HG03108 (cell line): ENCODE data around the gene PXDN.
"Not testable (repeated sequence)": the region's sequence is repeated elsewhere in the genome, so short reads cannot be mapped to it uniquely, and the experiment has no call there.

Source experiments
- ATAC-seq: cut with Tn5 transposase; IDR thresholded peaks from one replicate; pipeline ENCODE4 v1.9.1; 2021; ENCODE audit warnings: moderate library complexity; ENCODE audit not compliant: unreplicated experiment

Gene PXDN

DNA sequence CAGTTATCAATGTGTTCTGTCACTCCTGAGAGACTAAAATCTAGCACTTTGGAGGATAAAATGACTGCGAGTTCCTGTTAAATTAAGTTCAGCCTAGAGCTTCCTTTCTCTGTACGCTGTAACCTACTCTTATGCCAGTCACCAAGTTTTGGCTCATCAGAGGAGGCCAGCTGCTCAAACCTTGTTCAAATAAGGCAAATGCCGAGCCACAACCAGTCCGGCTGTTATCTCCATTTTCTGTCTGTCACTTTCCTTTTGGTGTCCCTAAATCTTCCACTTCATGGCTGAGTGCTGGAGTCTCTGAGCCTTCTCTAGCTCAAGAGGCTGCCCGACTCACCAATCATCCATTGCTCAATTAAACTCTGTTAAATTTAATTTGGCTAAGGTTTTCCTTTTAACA is 33.5 kb upstream of the PXDN start:
- ATAC-seq = no peak

DNA sequence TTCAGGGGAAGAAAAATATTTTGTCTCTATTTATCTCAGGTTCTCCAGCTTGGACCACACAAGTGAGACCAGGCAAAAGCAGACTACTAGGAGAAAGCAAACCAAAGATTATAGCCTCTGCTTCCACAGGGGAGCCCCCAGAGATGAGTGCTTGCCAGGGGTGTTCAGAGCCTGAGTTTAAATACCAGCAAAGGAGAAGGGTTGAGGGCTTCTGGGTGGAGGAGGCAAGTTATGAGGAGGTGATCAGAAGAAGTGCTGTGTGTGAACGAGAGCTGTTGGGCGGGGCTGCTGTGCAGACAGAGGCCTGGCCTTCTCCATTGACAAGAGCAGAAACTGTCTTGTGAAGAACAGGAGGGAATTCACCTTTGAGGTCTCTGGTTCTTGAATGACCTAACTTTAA is 32.8 kb upstream of the PXDN start:
- no peak for ATAC-seq

DNA sequence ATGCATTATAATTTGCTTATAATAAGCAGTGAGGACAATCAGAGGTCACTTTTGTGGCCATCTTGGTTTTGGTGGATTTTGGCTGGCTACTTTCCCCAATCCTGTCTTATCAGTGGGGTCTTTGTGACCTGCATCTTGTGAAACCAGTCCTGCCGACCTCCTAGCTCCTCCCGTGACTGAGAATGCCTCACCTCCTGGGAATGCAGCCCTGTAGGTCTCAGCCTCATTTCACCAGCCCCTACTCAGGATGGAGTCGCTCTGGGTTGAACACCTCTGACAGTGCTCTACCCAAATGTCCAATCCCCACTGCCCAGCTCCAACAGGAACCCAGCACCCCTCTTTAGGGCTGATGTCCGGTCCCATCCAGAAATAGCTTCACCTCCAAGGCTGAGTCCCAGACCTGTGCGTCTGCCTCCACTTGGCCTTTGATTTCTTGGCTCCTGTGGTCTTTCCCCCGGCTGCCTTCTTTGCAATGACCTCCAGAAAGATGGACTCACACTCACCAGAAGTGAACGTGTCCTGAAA is 31.3 kb upstream of the PXDN start:
- no peak for ATAC-seq

DNA sequence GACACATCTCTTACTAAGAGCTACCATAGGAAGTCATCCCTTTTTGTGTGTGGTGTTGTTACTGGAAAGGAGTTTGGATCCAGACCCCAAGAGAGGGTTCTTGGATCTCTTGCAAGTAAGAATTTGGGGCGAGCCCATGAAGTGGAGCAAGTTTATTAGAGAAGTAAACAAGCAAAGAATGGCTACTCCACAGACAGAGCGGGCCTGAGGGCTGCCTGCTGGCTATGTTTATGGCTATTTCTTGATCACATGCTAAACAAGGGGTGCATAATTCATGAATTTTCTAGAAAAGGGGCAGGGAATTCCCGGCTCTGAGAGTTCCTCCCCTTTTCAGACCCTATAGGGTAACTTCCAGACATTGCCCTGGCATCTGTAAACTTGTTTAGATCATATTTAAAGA is 30.6 kb upstream of the PXDN start:
- ATAC-seq = no peak

DNA sequence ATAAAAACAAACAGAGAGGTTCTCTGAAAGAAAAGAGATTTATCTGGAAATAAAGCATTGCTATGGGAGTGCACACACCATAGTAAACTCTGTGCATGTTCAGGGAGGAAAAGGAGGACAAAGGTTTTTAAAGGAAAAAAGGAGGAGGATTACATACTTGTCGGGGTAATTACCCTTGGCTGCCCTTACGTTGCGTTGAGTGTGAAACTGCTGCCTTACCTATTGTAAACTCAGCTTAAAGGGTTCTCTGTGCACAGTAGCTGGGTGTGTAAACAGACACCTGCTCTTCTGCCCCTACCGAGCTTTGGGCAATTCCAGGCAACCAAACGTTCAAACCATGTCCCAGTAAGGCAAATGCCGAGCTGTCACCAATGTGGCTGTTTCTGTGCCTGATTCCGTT is 29.6 kb upstream of the PXDN start:
- ATAC-seq = no peak

DNA sequence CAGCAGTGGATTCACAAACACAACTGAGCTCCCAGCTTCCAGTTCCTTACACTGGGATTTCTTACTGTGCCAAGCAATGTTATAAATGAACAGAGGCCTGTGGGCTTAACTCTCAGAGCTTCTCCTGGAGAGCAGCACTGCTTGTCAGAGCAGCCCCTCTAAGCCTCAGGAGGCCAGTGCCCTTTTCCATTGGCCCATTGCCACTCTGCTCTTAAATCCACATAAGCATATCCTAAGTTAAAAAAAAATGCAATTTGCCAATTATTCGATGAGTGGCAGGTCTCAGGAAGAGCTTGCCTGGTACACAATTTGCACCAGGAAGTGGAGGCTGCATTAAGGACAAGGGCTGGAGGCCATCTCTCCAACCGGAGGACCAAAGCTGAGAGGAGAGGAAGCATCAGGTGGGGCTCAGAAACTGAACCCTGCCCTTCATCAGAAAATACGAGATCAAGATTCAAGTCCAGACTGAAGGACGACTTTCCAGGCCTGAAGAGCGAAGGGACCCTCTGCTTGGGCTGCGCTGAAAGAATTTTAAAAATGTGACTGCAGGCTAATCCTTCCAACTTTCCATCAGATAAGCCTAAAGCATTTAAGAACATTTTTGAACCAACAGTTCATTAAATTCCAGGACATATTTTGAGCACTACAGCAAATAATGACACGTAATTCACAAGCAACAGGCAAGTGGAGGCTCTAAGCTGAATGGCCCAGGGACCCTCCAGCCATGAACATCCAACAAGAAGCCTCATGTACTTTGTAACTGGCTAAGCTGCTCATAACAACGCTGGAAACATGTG is 28.4 kb upstream of the PXDN start:
- no peak for ATAC-seq

DNA sequence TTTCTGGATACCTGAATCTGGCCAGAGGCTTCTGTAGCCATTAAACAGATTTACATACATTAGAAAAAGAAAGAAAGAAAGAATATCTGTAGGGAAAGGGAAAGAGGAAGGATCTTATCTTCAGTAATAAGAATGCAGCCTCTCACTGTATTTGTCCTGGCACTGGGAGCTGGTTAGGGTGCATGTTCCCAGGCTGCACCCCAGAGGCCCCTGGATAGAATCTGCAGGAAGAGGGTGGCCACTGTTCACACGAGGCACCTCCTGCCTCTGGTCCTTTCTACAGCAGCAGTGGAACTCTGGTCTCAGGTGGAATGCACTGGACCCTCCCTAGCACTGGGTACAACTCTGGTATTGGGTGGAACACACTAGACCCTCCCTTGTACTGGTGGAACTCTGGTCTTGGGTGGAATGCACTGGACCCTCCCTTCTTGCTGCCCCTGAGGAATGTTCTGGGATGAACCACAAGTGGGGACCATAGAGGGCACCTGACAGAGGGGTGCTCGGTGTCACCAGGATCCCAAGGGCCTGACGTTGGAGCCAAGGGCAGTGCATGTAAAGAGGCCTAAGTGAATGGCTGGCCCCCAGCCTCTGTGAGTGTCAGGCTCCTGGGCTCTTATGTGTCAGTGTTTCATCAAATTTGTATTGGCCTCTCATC is 27.4 kb upstream of the PXDN start:
- no peak for ATAC-seq

DNA sequence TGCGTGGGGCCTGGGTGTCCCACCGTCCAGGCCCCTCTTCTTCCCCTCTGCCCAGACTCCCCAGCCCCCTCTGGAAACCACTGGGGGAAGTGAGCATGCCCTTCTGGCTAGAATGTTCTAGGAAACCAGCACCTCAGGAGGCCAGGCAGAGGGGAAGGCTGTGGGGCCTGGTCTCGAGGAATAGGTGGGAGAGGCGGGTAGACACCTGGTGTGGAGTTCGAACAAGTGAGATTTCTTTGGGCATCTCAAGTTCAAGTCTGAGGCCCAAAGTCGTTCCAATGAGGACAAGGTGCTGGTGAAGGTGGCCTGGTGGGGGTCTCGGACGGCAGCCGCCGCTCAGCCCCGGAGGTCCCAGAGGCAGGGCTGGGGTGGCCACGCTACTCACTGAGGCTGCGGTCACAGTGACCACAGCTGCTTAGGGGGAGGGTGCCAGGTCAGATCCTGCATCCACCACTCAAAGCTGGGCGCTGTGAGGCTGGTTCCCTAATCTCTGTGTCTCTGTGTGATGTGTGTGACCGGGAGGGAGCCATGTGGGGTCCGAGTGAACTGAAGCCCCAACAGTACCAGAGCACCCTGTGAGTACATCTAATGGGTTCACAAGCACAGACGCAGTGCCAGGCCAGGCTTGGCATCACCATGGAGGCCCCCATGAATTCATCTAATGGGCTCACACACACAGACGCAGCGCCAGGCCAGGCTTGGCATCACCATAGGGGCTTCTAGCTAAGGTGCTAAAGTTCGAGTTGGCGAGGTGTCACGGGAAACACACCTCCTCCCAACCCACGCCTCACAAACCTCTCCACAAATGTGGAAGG is 26.5 kb upstream of the PXDN start:
- ATAC-seq = no peak

DNA sequence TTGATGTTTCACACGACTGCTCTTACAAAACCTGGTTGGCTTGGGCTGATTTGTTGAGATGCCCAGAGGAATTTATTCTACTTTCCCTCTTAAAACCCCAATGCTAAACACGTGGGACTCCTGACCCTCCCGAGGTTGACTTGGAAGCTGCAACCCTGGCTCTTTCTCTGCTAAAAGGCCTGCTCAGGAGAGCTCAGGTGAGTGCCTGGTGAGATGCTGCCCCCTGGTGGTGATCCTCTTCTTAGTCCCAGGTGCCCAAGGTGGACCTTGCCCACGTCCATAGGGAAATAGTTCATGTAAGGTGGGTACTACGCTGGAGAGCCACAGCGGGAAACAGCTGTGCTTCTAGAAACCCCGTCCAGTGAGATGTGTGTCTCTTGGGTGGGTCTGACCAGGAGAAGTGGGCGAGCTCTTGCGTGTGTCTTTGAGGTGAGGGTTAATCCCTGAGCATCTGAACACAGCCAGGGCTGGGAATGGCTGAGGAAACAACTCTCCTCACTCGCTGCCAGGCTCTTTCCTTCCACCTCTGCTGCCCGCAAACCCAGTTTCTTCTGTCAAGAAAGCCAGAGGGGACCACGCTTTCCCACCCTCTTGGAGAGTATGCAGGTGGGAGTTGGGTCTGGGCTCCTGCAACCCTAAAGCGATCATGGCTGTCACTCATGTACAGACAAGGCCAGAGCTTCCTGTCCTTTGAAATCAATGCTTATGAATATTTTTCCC is 25.5 kb upstream of the PXDN start:
- ATAC-seq = no peak

DNA sequence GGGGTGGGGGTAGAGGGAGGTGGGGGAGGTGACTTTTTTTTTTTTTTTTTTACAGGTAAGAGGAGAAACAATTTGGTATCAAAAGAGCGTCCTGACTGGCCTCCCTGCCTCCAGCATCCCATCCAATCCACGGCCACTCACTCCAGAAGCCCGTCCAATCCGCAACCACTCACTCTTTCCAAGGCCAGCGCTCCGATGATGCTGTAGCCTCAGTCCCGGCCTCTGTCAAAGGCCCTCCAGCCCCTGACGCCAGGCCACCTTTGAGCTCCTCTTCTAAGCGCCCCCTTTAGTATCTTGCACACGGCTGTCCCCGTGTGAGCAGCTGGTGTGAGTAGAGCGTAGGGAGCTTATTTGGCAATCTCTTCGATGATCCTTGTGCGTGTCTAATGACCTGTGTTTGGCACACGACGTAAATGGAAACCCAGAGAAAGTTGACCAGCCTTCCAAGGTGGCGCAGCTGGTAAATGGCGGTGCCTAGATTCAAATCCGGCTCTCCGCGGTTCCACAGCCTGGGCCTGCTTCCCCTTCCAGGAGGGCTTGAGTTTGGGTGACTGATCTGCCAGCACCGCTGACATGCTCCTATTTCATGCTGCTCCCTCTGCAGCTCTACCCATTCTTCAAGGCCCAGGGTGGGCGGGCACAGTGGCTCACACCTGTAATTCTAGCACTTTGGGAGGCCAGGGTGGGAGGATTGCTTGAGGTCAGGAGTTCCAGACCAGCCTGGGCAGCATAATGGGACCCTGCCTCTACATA is 23.8 kb upstream of the PXDN start:
- ATAC-seq = no peak

DNA sequence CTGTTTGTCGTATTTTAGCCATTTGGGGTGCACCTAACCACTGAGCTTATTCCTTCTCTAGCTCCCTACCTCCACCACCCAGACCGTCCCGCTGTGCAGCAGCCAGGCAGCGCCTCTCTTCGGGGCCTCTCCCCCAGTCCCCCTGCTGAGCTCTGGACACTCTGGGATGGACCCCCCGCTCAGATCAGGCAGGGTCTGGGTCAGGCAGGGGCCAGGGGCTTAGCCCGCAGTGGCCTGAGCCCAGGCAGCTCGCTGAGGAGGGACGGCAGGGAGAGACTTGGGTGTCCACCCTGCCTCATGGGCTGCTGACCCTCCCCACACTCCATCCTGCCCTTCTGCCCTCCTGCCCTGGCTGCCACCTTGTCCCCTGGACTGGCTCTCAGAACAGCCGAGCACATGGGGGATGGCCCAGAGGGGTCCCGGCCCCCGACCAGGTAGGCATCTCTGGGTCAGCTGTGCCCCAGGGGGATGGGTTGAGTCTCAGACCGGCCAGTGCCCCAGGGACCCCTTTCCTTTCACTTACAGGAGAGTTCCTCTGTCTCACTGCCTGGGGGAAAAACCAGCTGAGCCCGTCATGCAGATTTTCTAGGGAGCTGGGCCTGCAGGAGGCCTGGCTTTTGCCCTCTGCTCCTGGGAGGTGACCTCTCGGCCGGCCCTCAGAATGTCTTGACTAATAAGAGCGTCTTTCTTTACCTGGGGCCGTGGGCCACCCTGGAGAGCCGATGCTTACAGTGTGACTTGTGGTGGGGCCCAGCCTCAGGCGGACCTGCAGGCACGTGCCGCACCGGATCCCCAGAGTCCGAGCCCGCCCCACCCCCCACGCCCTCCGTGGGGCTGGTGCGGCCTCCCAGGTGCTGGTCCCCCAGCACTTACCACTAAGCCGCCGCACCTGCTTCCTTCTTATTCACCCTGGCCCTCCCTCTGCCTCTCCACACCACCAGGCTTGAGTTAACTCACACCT is 22.8 kb upstream of the PXDN start:
- ATAC-seq = no peak

DNA sequence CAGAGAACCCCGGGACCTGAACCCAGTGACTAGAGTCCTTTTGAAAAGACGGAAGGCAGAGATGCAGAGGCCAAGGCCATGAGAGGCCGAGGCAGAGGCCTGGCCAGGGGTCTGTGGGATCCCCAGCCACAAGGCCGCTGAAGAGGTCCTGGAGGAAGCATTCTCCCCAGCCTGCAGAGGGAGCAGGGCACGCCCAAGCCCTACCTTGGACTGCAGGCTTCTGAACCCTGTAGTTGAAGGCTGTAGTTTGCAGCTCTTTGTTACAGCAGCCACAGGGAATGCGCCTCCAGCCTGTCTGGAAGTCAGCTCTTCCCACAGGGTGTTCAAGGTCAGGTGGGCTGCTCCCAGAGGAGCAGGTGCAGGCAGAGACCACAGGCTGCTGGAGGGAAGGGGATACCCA is 22.1 kb upstream of the PXDN start:
- no peak for ATAC-seq

DNA sequence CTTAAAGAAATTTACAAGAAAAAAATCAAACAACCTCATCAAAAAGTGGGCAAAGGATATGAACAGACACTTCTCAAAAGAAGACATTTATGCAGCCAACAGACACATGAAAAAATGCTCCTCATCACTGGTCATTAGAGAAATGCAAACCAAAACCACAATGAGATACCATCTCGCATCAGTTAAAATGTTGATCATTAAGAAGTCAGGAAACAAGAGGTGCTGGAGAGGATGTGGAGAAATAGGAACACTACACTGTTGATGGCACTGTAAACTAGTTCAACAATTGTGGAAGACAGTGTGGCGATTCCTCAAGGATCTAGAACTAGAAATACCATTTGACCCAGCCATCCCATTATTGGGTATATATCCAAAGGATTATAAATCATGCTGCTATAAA is 20.9 kb upstream of the PXDN start:
- not testable (repeated sequence) for ATAC-seq

DNA sequence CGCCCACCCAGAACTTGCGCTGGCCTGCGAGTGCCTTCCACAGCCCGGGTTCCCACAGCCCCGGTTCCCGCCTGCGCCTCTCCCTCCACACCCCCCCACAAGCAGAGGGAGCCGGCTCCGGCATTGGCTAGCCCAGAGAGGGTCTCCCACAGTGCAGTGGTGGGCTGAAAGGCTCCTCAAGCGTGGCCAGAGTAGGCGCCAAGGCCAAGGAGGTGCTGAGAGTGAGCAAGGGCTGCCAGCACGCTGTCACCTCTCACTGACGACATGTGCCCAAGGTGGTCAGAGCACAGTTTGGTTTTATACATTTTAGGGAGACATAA is 15.3 kb upstream of the PXDN start:
- ATAC-seq = no peak

DNA sequence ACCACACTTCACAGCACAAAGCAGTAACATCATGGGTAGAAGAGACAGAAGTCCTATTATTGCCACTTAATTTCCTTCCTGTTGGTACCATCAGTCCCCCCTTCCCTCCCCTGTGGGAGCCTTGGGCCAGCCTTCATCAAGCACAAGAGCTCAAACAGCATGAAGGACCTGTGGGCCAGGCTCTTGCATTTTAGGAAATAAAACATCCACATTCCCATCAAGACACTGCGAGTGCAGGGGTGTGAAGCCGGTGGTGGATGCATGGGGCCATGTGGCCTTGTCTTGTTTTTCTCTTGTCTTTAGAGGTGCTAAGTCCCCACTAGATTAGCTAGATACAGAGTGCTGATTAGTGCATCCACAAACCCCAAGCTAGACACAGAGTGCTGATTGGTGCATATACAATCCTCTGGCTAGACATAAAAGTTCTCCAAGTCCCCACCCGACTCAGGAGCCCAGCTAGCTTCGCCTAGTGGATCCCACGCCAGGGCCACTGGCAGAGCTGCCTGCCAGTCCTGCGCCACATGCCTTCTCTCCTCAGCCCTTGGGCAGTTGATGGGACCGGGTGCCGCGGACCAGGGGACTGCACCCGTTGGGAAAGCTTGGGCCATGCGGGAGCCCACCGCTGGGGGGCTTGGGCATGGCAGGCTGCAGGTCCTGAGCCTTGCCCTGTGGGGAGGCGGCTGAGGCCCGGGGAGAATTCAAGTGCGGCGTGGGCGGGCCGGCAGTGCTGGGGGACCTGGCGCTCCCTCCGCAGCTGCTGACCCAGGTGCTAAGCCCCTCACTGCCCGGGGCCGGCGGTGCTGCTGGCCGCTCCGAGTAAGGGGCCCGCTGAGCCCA is 14.7 kb upstream of the PXDN start:
- no peak for ATAC-seq

DNA sequence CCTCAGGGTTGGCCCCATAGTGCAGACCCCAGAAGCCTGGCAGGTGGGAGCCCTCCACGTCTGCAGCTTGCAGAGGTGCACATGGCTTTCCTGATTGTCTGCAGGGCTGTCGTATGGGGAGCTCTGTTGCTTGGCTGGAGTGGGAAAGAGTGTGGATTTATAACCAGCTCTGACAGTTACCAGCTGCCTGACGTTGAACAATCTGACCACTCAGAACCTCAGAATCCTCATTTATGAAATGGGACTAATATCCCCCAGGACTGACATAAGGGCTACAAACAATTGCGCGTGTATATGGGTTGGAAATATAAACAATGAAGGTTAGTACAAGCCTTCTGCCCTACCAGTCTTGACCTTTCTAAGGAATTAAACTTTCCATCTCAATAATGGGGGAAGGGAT is 13.9 kb upstream of the PXDN start:
- ATAC-seq = no peak

DNA sequence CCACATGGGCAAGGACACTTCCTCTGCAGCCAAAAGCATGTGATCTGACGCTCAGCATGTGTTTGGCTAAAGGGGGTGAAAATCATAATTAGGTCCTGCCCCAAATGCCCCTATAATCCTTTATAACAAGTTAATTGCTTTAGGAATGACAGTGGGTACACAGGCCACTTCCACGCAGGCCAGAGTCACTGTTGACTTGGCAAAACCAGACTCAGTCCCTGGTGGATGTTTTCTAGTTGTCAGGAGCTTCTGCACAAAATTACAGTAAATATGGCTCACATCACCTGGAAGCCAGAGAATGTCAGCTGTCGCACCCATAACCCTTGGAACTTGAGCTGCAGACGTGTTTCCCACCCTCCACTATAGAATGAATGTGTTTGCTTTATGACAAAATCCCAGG is 13.3 kb upstream of the PXDN start:
- ATAC-seq = no peak

DNA sequence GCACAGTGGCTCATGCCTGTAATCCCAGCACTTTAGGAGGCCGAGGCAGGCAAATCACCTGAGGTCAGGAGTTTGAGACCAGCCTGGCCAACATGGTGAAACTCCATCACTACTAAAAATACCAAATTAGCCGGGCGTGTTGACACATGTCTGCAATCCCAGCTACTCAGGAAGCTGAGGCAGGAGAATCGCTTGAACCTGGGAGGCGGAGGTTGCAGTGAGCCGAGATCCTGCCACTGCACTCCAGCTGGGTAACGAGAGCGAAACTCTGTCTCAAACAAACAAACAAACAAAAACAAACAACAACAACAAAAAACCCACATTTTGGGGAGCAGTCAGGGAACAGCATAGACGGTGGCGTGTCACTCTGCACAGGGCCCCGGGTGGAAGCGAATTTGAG is 12.8 kb upstream of the PXDN start:
- ATAC-seq = not testable (repeated sequence)
